HepG2 (cell line): ENCODE results near the gene ASGR1. TPM values are rescaled to one million over a fixed set of nuclear protein-coding genes. Genes with fewer than 3 reads are reported as not detected.

ENCODE experiments used
- HMG20B ChIP-seq: conservative IDR thresholded peaks from 2 replicates; pipeline ENCODE4 v1.6.1; 2016; ENCODE audit warnings: missing genetic modification reagents, missing compliant biosample characterization
- HOXA7 ChIP-seq: sonication (generic); formaldehyde crosslinking; IDR thresholded peaks from 2 replicates; pipeline ENCODE4 v1.8.1; 2022; ENCODE audit warnings: mild to moderate bottlenecking, missing genetic modification reagents, moderate library complexity
- LRRFIP1 ChIP-seq: sonication (generic); formaldehyde crosslinking; conservative IDR thresholded peaks from 2 replicates; pipeline ENCODE4 v1.4.0; 2020; ENCODE audit warnings: missing genetic modification reagents
- NFAT5 ChIP-seq: sonication (generic); formaldehyde crosslinking; IDR thresholded peaks from 2 replicates; pipeline ENCODE4 v1.4.0; 2020; ENCODE audit warnings: missing genetic modification reagents
- POLR2A ChIP-seq, 2 experiments: IDR thresholded peaks; 2 replicates each; pipeline ENCODE4 v1.6.1; 2011; ENCODE audit warnings: low read depth in 2 of 2, low read length in 2 of 2, mild to moderate bottlenecking in 1 of 2, moderate library complexity in 1 of 2; ENCODE audit not compliant: insufficient read depth in 1 of 2
- RFXANK ChIP-seq: IDR thresholded peaks from 2 replicates; pipeline ENCODE4 v1.6.1; 2016
- STAG1 ChIP-seq: sonication (generic); formaldehyde crosslinking; IDR thresholded peaks from 2 replicates; pipeline ENCODE4 v1.4.0; 2020; ENCODE audit warnings: missing genetic modification reagents
- THAP11 ChIP-seq: IDR thresholded peaks from 2 replicates; pipeline ENCODE4 v1.6.1; 2016; ENCODE audit warnings: missing biosample characterization, missing genetic modification reagents
- TP53 ChIP-seq: sonication (generic); formaldehyde crosslinking; conservative IDR thresholded peaks from 2 replicates; pipeline ENCODE4 v1.4.0; 2020; ENCODE audit warnings: missing genetic modification reagents
- ZBTB4 ChIP-seq: sonication (generic); formaldehyde crosslinking; IDR thresholded peaks from 2 replicates; pipeline ENCODE4 v1.4.0; 2020; ENCODE audit warnings: missing genetic modification reagents, mild to moderate bottlenecking, borderline replicate concordance
- ZBTB7B ChIP-seq: sonication (generic); formaldehyde crosslinking; IDR thresholded peaks from 2 replicates; pipeline ENCODE4 v1.4.0; 2020; ENCODE audit warnings: missing genetic modification reagents
- polyA plus RNA-seq, 8 experiments: library from polyadenylated mRNA; depleted of rRNA in 3 of 8; stranded (reverse) in 7 of 8; unstranded in 1 of 8; fragments of >200 nt; fragmentation: Illumina TruSeq in 4 of 8; extraction: Trizol in 4 of 8; gene quantifications; 2 replicates each; pipeline versions ENCODE4 v1.2.1 to v1.2.3, GENCODE V29; 2011 to 2016; ENCODE audit warnings: low read depth in 4 of 8, missing spikeins in 1 of 8, mixed read lengths in 1 of 8; ENCODE audit not compliant: insufficient read depth in 1 of 8
- total RNA-seq, 5 experiments: library from RNA; depleted of rRNA; stranded (reverse); fragments of >200 nt; fragmentation: Illumina TruSeq; extraction: Trizol; gene quantifications; 2 replicates each; pipeline ENCODE4 v1.2.3, GENCODE V29; 2016; ENCODE audit warnings: low read depth in 1 of 5

Gene ASGR1
- total and polyA plus RNA-seq, 2 of the 13 experiments (the other 11 are each of a cell fraction or from before 2014, with no cell fraction given): 353 to 796 TPM

- TF ChIP-seq NFAT5 (CRISPR knock-in tag) (no peak), STAG1 (CRISPR knock-in tag) (no peak), LRRFIP1 (CRISPR knock-in tag) (no peak), HOXA7 (CRISPR knock-in tag) (0 out of 2 replicates have a peak, but pooled peaks have one; percentile 2), ZBTB4 (CRISPR knock-in tag) (no peak), TP53 (no peak), THAP11 (CRISPR knock-in tag) (no peak), RFXANK (CRISPR knock-in tag) (no peak), ZBTB7B (no peak), HMG20B (CRISPR knock-in tag) (no peak), POLR2A (IDR thresholded peaks at IDR 0.05; ENCODE audit: insufficient read depth in 1 of 2, low read depth in 2 of 2, low read length in 2 of 2) (peak in 1 of 2 experiments; percentile 14; a peak in 2 of 4 replicates)
These were observed 2.9 kb downstream of the ASGR1 start (continued) for GRCh38 chr17:7176107-7176840.
